ENCODE results near the gene NCK2.

NCK2 gene

GRCh38 chr2:105917688-105918087 is 173.0 kb downstream of the NCK2 start:
- no peak for TF ChIP-seq CTCF (IDR thresholded peaks at IDR 0.05; ENCODE audit: poor library complexity, severe bottlenecking)
- Histone ChIP-seq H3K27me3 (ENCODE audit: insufficient read depth, poor library complexity, severe bottlenecking) (no peaks in the 10 kb centered on the region), H3K4me3 (ENCODE audit: severe bottlenecking) (no peak overlapping the region), H3K4me1 (ENCODE audit: insufficient read depth, poor library complexity, severe bottlenecking) (peaks cover 12% of the 10 kb centered on the region), H3K27ac (ENCODE audit: poor library complexity, severe bottlenecking) (no peak overlapping the region), H3K36me3 (ENCODE audit: low read depth) (no peaks in the 10 kb centered on the region), H3K9me3 (ENCODE audit: severe bottlenecking) (peaks cover 2% of the 10 kb centered on the region)
- no peak for ATAC-seq (ENCODE audit: low read depth)
- DNase-seq (ENCODE audit: low spot score): no peak

GRCh38 chr2:105919191-105919811 is 174.6 kb downstream of the NCK2 start:
- H3K4me1 ChIP-seq (ENCODE audit: insufficient read depth, poor library complexity, severe bottlenecking): peaks cover 12% of the 10 kb centered on the region
- H3K27ac ChIP-seq (ENCODE audit: poor library complexity, severe bottlenecking): peak overlapping the region; percentile 22
- no peaks in the 10 kb centered on the region for H3K36me3 ChIP-seq (ENCODE audit: low read depth)
- no peaks in the 10 kb centered on the region for H3K27me3 ChIP-seq (ENCODE audit: insufficient read depth, poor library complexity, severe bottlenecking)
- H3K9me3 ChIP-seq (ENCODE audit: severe bottlenecking): peaks cover 2% of the 10 kb centered on the region
- no peak for DNase-seq (ENCODE audit: low spot score)
- ATAC-seq (ENCODE audit: low read depth): peak; percentile 81
- no peak overlapping the region for H3K4me3 ChIP-seq (ENCODE audit: severe bottlenecking)
- no peak for TF ChIP-seq CTCF (IDR thresholded peaks at IDR 0.05; ENCODE audit: poor library complexity, severe bottlenecking)

- ATAC-seq (ENCODE audit: low read depth): no peak
These were observed 175.1 kb downstream of the NCK2 start for GRCh38 chr2:105919826-105920225.

GRCh38 chr2:105924271-105924670 is 179.6 kb downstream of the NCK2 start:
- peaks cover 9% of the 10 kb centered on the region for H3K4me1 ChIP-seq (ENCODE audit: insufficient read depth, poor library complexity, severe bottlenecking)
- DNase-seq (ENCODE audit: low spot score) (no peak), ATAC-seq (ENCODE audit: low read depth) (no peak)
- no peak overlapping the region for H3K27ac ChIP-seq (ENCODE audit: poor library complexity, severe bottlenecking)
- H3K4me3 ChIP-seq (ENCODE audit: severe bottlenecking): no peak overlapping the region
- no peaks in the 10 kb centered on the region for H3K36me3 ChIP-seq (ENCODE audit: low read depth)
- no peak for TF ChIP-seq CTCF (IDR thresholded peaks at IDR 0.05; ENCODE audit: poor library complexity, severe bottlenecking)
- no peaks in the 10 kb centered on the region for H3K27me3 ChIP-seq (ENCODE audit: insufficient read depth, poor library complexity, severe bottlenecking)
- H3K9me3 ChIP-seq (ENCODE audit: severe bottlenecking): peaks cover 2% of the 10 kb centered on the region

More at GRCh38 chr2:105919826-105920225, 175.1 kb downstream of the NCK2 start:
- DNase-seq (ENCODE audit: low spot score): no peak
- peaks cover 12% of the 10 kb centered on the region for H3K4me1 ChIP-seq (ENCODE audit: insufficient read depth, poor library complexity, severe bottlenecking)
- no peaks in the 10 kb centered on the region for H3K27me3 ChIP-seq (ENCODE audit: insufficient read depth, poor library complexity, severe bottlenecking)
- H3K4me3 ChIP-seq (ENCODE audit: severe bottlenecking): no peak overlapping the region
- no peaks in the 10 kb centered on the region for H3K36me3 ChIP-seq (ENCODE audit: low read depth)
- peak; percentile 27 for TF ChIP-seq CTCF (IDR thresholded peaks at IDR 0.05; ENCODE audit: poor library complexity, severe bottlenecking)
- H3K27ac ChIP-seq (ENCODE audit: poor library complexity, severe bottlenecking): peak overlapping the region; percentile 22
- H3K9me3 ChIP-seq (ENCODE audit: severe bottlenecking): peaks cover 2% of the 10 kb centered on the region

GRCh38 chr2:105924932-105925331 is 180.2 kb downstream of the NCK2 start:
- ATAC-seq (ENCODE audit: low read depth): no peak
- no peak for TF ChIP-seq CTCF (IDR thresholded peaks at IDR 0.05; ENCODE audit: poor library complexity, severe bottlenecking)
- Histone ChIP-seq H3K9me3 (ENCODE audit: severe bottlenecking) (peaks cover 2% of the 10 kb centered on the region), H3K4me3 (ENCODE audit: severe bottlenecking) (no peak overlapping the region), H3K4me1 (ENCODE audit: insufficient read depth, poor library complexity, severe bottlenecking) (peaks cover 3% of the 10 kb centered on the region), H3K27me3 (ENCODE audit: insufficient read depth, poor library complexity, severe bottlenecking) (no peaks in the 10 kb centered on the region), H3K27ac (ENCODE audit: poor library complexity, severe bottlenecking) (no peak overlapping the region), H3K36me3 (ENCODE audit: low read depth) (no peaks in the 10 kb centered on the region)
- no peak for DNase-seq (ENCODE audit: low spot score)
